H1 (cell line): ENCODE results near the gene UTP3. TPM values are rescaled to one million over a fixed set of nuclear protein-coding genes. Genes with fewer than 3 reads are reported as not detected.

ENCODE experiments used
- CTBP2 ChIP-seq: IDR thresholded peaks from 2 replicates; pipeline ENCODE4 v1.7.0; 2011; ENCODE audit warnings: borderline replicate concordance, mild to moderate bottlenecking, moderate library complexity, mixed read lengths, low read length; ENCODE audit not compliant: insufficient read depth, insufficient read length
- polyA plus RNA-seq, 7 experiments: library from polyadenylated mRNA; depleted of rRNA in 3 of 7; stranded (reverse) in 5 of 7; unstranded in 2 of 7; fragments of >200 nt in 5 of 7; fragments of 200-250 nt in 2 of 7; gene quantifications; 1 replicate in 5 of 7; 2 replicates in 1 of 7; 4 replicates in 1 of 7; pipeline versions ENCODE4 v1.2.1 to v1.2.3, GENCODE V29; 2011 to 2013; ENCODE audit warnings: missing spikeins in 2 of 7, mixed read lengths in 2 of 7
- total RNA-seq: library from RNA; stranded (reverse); fragmentation: NEBNext Ultra II Directional; extraction: Animal tissue kit (Norgen Biotek cat#: 25700); gene quantifications from 2 replicates; pipeline ENCODE4 v1.2.1, GENCODE V29; 2021

The UTP3 gene
- total and polyA plus RNA-seq, 2 of the 8 experiments (the other 6 are each of a cell fraction or from before 2014, with no cell fraction given): 11.2 to 51.3 TPM

DNA sequence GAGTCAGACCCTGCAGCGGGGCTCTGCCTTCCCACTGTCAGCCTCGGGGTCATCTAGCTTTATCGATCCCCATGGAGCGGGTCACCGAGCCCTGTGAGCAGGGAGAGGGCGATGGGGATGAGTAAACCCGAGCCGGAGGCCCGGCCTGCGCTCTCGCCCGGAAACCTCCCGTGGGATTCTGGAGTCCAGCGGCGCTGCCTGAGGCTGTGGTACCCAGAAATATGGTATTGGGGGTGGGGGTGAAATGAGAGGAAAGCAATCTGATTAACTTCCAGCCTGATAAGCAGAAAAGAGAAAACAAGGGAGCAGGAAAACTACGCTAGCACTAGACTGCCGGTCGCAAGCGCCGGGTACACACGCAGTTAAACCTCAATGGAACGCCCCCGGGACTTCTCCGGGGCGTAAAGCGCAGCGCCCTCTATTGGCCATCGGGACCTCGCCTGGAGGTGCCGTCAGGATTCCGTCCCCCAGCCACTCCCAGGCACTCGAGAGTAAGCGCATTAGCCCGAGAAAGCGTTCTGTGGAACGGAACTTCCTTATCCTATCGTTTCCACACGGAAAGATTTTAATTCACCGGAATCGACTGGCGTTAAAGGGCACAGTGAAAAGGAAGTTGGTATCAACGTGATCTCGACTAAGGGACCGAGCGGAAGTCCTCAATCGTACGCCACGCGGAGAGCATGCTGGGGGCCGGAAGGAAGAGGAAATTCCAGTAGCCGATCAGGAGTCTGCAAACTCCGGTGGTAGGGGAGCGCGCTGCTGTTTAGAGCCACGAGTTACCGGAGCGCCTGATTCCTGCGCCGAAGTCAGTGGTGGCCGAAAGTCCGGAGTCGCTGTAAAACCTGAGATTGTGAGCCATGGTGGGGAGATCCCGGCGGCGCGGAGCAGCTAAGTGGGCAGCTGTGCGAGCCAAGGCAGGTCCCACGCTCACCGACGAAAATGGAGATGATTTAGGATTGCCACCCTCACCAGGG is at the start of gene UTP3 (continued):
- peak; percentile 37 for TF ChIP-seq CTBP2
